Right lung (tissue), 5 donors: ENCODE data around the gene WFDC6. TPM values are rescaled to one million over a fixed set of nuclear protein-coding genes. Genes with fewer than 3 reads are reported as not detected.

Experiments used
- polyA plus RNA-seq, 5 donors: library from polyadenylated mRNA; unstranded; fragments of 120-200 nt; gene quantifications; one replicate each; pipeline versions ENCODE4 v1.2.1 to v1.2.3, GENCODE V29; 2013; ENCODE audit warnings: inconsistent platforms in 1 of 5, low replicate concordance in 1 of 5; ENCODE audit not compliant: insufficient read length in 5 of 5, insufficient read depth in 1 of 5

Gene WFDC6
- polyA plus RNA-seq, 5 donors: 0.19 to 0.40 TPM; not detected in 3

Other genes with a start within 250 kb of the WFDC6 start
- not detected for gene RBPJL, start 232.6 kb downstream of the WFDC6 start, polyA plus RNA-seq
- gene MATN4, start 231.2 kb downstream of the WFDC6 start, polyA plus RNA-seq: under 1 TPM; 0.09 to 0.18 (median 0.14) TPM
- 100 to 1,000 TPM; 188 to 275 (median 204) TPM for gene SDC4, start 191.1 kb downstream of the WFDC6 start, polyA plus RNA-seq
- 10 to 100 TPM; 21.7 to 26.7 (median 22.9) TPM for gene SYS1, start 176.3 kb downstream of the WFDC6 start, polyA plus RNA-seq
- 1 to 10 TPM; 1.2 to 2.1 (median 1.5) TPM for gene TP53TG5, start 161.2 kb downstream of the WFDC6 start, polyA plus RNA-seq
- 10 to 100 TPM; 19.6 to 24.1 (median 22.6) TPM for gene DBNDD2, start 131.2 kb downstream of the WFDC6 start, polyA plus RNA-seq
- gene PIGT, start 123.3 kb downstream of the WFDC6 start, polyA plus RNA-seq: 10 to 100 TPM; 75.8 to 89.8 (median 84.1) TPM
- gene WFDC2, start 69.7 kb downstream of the WFDC6 start, polyA plus RNA-seq: 10 to 100 TPM; 22.1 to 48.6 (median 30.0) TPM
- not detected for gene SPINT3, start 23.9 kb downstream of the WFDC6 start, polyA plus RNA-seq
- gene EPPIN, start 7.9 kb upstream of the WFDC6 start, polyA plus RNA-seq: under 1 TPM; 0.13 to 0.26 (median 0.18) TPM
- under 1 TPM in 1 of 5 donors, not detected in 4; 0.12 TPM for gene WFDC8, start 39.8 kb upstream of the WFDC6 start, polyA plus RNA-seq
- gene WFDC10A, start 90.3 kb upstream of the WFDC6 start, polyA plus RNA-seq: not detected
- gene WFDC9, start 91.8 kb upstream of the WFDC6 start, polyA plus RNA-seq: not detected
- gene WFDC11, start 130.8 kb upstream of the WFDC6 start, polyA plus RNA-seq: not detected
- gene WFDC13, start 162.6 kb upstream of the WFDC6 start, polyA plus RNA-seq: not detected
- gene WFDC10B, start 165.5 kb upstream of the WFDC6 start, polyA plus RNA-seq: not detected
- gene SPINT4, start 182.9 kb upstream of the WFDC6 start, polyA plus RNA-seq: not detected